GM23338 (cell line): Measurements from ENCODE around the gene ABHD10. TPM values are rescaled to one million over a fixed set of nuclear protein-coding genes. Genes with fewer than 3 reads are reported as not detected.

ENCODE experiments used
- ATAC-seq: fragments of 200-7000 bp; cut with Tn5 transposase; 3 replicates; pipeline ENCODE4 v1.9.1; 2020
- DNase-seq: peaks from one replicate; pipeline ENCODE4 v3.0.0-alpha.2; 2015; ENCODE audit warnings: low spot score
- H2AFZ ChIP-seq: fragments of 200-600 bp; sonication (generic); 2 replicates; pipeline ENCODE4 v1.8.0; 2016; ENCODE audit warnings: antibody characterized with exemption, mild to moderate bottlenecking, moderate library complexity
- H3F3A ChIP-seq: fragments of 200-600 bp; sonication (generic); replicated peaks from 2 replicates; pipeline ENCODE4 v1.8.0; 2017; ENCODE audit warnings: antibody characterized with exemption, mixed run types, low read depth
- H3K27ac ChIP-seq: fragments of 200-600 bp; sonication (generic); 2 replicates; pipeline ENCODE4 v1.6.1; 2016; ENCODE audit warnings: low read depth
- H3K27me3 ChIP-seq: fragments of 200-600 bp; sonication (generic); 2 replicates; pipeline ENCODE4 v1.8.0; 2016; ENCODE audit warnings: mild to moderate bottlenecking, mixed run types, moderate library complexity; ENCODE audit not compliant: insufficient read depth
- H3K36me3 ChIP-seq: fragments of 200-600 bp; sonication (generic); 2 replicates; pipeline ENCODE4 v1.8.0; 2016; ENCODE audit warnings: mild to moderate bottlenecking; ENCODE audit not compliant: insufficient read depth
- H3K4me1 ChIP-seq: fragments of 200-600 bp; sonication (generic); 2 replicates; pipeline ENCODE4 v1.8.0; 2016; ENCODE audit warnings: mild to moderate bottlenecking, moderate library complexity; ENCODE audit not compliant: insufficient read depth
- H3K4me2 ChIP-seq: fragments of 200-600 bp; sonication (generic); 2 replicates; pipeline ENCODE4 v1.7.1; 2017; ENCODE audit warnings: mixed run types
- H3K4me3 ChIP-seq: fragments of 200-600 bp; sonication (generic); 2 replicates; pipeline ENCODE4 v1.6.1; 2016; ENCODE audit warnings: mixed run types
- H3K79me2 ChIP-seq: fragments of 200-600 bp; sonication (generic); replicated peaks from 2 replicates; pipeline ENCODE4 v1.8.0; 2017; ENCODE audit warnings: mild to moderate bottlenecking; ENCODE audit not compliant: insufficient read depth
- H3K9me2 ChIP-seq: fragments of 200-600 bp; sonication (generic); 2 replicates; pipeline ENCODE4 v1.8.0; 2017; ENCODE audit not compliant: insufficient read depth
- H4K20me1 ChIP-seq: fragments of 200-600 bp; sonication (generic); replicated peaks from 2 replicates; pipeline ENCODE4 v1.8.0; 2017; ENCODE audit warnings: mild to moderate bottlenecking; ENCODE audit not compliant: insufficient read depth
- H3K27ac Mint-ChIP-seq: 2 replicates; pipeline ENCODE4 v1.8.0; 2020; ENCODE audit warnings: inconsistent platforms, mild to moderate bottlenecking, moderate library complexity, mixed read lengths
- H3K27me3 Mint-ChIP-seq: 3 replicates; pipeline ENCODE4 v1.8.0; 2022; ENCODE audit warnings: low read depth, mild to moderate bottlenecking, moderate library complexity, mixed read lengths, inconsistent platforms; ENCODE audit not compliant: insufficient read depth, poor library complexity
- H3K36me3 Mint-ChIP-seq: 3 replicates; pipeline ENCODE4 v1.8.0; 2021; ENCODE audit warnings: low read depth, mild to moderate bottlenecking, inconsistent platforms, moderate library complexity, mixed read lengths
- H3K4me1 Mint-ChIP-seq: 3 replicates; pipeline ENCODE4 v1.8.0; 2020; ENCODE audit warnings: mild to moderate bottlenecking, inconsistent platforms, mixed read lengths
- H3K4me3 Mint-ChIP-seq: 3 replicates; pipeline ENCODE4 v1.8.0; 2021; ENCODE audit warnings: moderate library complexity, mild to moderate bottlenecking, inconsistent platforms, mixed read lengths
- H3K9me3 Mint-ChIP-seq: 3 replicates; pipeline ENCODE4 v1.8.0; 2020; ENCODE audit warnings: moderate library complexity, mild to moderate bottlenecking, inconsistent platforms, mixed read lengths
- CREB1 ChIP-seq: fragments of 250-450 bp; sonication (Bioruptor Pico); IDR thresholded peaks from 2 replicates; pipeline ENCODE4 v1.5.0; 2020; ENCODE audit warnings: low read depth, mild to moderate bottlenecking, moderate library complexity
- EZH2 ChIP-seq: fragments of 200-600 bp; sonication (generic); IDR thresholded peaks from one replicate; pipeline ENCODE4 v1.8.0; 2017; ENCODE audit warnings: antibody characterized with exemption, mild to moderate bottlenecking, low read depth; ENCODE audit not compliant: unreplicated experiment
- EZH2phosphoT487 ChIP-seq: fragments of 200-600 bp; sonication (generic); IDR thresholded peaks from one replicate; pipeline ENCODE4 v1.8.1; 2018; ENCODE audit warnings: antibody characterized with exemption; ENCODE audit not compliant: unreplicated experiment
- JUNB ChIP-seq: IDR thresholded peaks from one replicate; pipeline ENCODE4 v1.6.1; 2016; ENCODE audit warnings: antibody characterized with exemption; ENCODE audit not compliant: unreplicated experiment
- NANOG ChIP-seq: IDR thresholded peaks from 2 replicates; pipeline ENCODE4 v1.6.1; 2016; ENCODE audit warnings: antibody characterized with exemption, borderline replicate concordance
- POLR2AphosphoS5 ChIP-seq: IDR thresholded peaks from 2 replicates; pipeline ENCODE4 v1.6.1; 2016; ENCODE audit warnings: antibody characterized with exemption, low read depth
- STAT1 ChIP-seq: IDR thresholded peaks from one replicate; pipeline ENCODE4 v1.6.1; 2016; ENCODE audit warnings: antibody characterized with exemption; ENCODE audit not compliant: unreplicated experiment
- ZNF114 ChIP-seq: fragments of 250-450 bp; sonication (Bioruptor Pico); IDR thresholded peaks from 2 replicates; pipeline ENCODE4 v1.5.0; 2020; ENCODE audit warnings: mild to moderate bottlenecking, moderate library complexity
- ZNF331 ChIP-seq: fragments of 250-450 bp; sonication (Bioruptor Pico); IDR thresholded peaks from 2 replicates; pipeline ENCODE4 v1.5.0; 2020; ENCODE audit warnings: low read depth, mild to moderate bottlenecking, moderate library complexity
- polyA plus RNA-seq: library from polyadenylated mRNA; unstranded; fragments of >200 nt; fragmentation: Nextera tagmentation; extraction: Ambion mirVana; gene quantifications from 2 replicates; pipeline ENCODE4 v1.2.1, GENCODE V29; 2016
- total RNA-seq: library from RNA; depleted of rRNA; stranded (reverse); fragments of >200 nt; shearing (Covaris generic); gene quantifications from 2 replicates; pipeline ENCODE4 v1.2.3, GENCODE V29; 2014
- TF ChIP-seq, protein P1 (sequence below): IDR thresholded peaks from 2 replicates; pipeline ENCODE4 v1.6.1; 2016; ENCODE audit warnings: antibody characterized with exemption
- TF ChIP-seq, protein P2 (sequence below): IDR thresholded peaks from one replicate; pipeline ENCODE4 v1.6.1; 2018; ENCODE audit warnings: antibody characterized with exemption; ENCODE audit not compliant: unreplicated experiment
- TF ChIP-seq, protein P3 (sequence below), 2 experiments: fragments of 200-600 bp in 1 of 2; sonication (generic) in 1 of 2; conservative IDR thresholded peaks; 2 replicates each; pipeline versions ENCODE4 v1.5.1 to v1.6.1; 2016 to 2017; ENCODE audit warnings: antibody characterized with exemption in 2 of 2, low read depth in 2 of 2, mild to moderate bottlenecking in 2 of 2, moderate library complexity in 1 of 2
- TF ChIP-seq, protein P4 (sequence below): fragments of 250-450 bp; sonication (Bioruptor Pico); IDR thresholded peaks from 2 replicates; pipeline ENCODE4 v1.5.0; 2020; ENCODE audit warnings: mild to moderate bottlenecking, moderate library complexity

Gene ABHD10
- total and polyA plus RNA-seq, 2 experiments from 2014 or later = 16.9 to 28.0 TPM

DNA sequence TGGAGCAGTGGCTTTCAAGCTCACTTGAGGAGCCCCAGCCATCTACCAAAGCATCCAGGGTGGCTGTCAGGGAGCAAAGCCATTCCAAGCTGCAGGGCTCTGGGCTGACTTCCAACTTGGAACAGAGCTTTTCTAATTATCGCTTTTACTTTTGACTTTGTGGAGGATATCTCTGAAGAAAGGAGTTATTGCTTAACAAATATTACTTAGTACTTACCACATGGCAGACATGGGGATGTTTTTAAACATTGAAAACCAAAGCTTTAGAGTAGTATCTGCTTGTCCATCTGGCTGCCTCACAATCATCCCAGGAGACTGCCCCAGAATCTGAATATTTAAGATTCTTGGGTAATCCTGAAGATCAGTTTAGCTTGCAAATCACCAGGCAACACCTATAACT is 28.8 kb downstream of the ABHD10 start:
- Mint-ChIP-seq H3K4me3 (no peak overlapping the region), H3K36me3 (peaks cover 8% of the 10 kb centered on the region; the same call in 2 of the 3 replicates), H3K9me3 (no peaks in the 10 kb centered on the region), H3K27ac (no peak overlapping the region), H3K27me3 (peaks cover 12% of the 10 kb centered on the region), H3K4me1 (no peaks in the 10 kb centered on the region; the same call in 1 of the 3 replicates)
- no peaks in the 10 kb centered on the region for H3K79me2 ChIP-seq
- H4K20me1 ChIP-seq = no peaks in the 10 kb centered on the region
- H2AFZ ChIP-seq = no peak overlapping the region
- no peak for ATAC-seq
- TF ChIP-seq JUNB (no peak), CREB1 (CRISPR knock-in tag) (no peak), POLR2AphosphoS5 (no peak), STAT1 (no peak), ZNF114 (CRISPR knock-in tag) (no peak), ZNF331 (no peak), NANOG (no peak), EZH2phosphoT487 (no peak), EZH2 (no peak)
- TF ChIP-seq, protein P1, sequence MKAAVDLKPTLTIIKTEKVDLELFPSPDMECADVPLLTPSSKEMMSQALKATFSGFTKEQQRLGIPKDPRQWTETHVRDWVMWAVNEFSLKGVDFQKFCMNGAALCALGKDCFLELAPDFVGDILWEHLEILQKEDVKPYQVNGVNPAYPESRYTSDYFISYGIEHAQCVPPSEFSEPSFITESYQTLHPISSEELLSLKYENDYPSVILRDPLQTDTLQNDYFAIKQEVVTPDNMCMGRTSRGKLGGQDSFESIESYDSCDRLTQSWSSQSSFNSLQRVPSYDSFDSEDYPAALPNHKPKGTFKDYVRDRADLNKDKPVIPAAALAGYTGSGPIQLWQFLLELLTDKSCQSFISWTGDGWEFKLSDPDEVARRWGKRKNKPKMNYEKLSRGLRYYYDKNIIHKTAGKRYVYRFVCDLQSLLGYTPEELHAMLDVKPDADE = no peak
- TF ChIP-seq, protein P2, sequence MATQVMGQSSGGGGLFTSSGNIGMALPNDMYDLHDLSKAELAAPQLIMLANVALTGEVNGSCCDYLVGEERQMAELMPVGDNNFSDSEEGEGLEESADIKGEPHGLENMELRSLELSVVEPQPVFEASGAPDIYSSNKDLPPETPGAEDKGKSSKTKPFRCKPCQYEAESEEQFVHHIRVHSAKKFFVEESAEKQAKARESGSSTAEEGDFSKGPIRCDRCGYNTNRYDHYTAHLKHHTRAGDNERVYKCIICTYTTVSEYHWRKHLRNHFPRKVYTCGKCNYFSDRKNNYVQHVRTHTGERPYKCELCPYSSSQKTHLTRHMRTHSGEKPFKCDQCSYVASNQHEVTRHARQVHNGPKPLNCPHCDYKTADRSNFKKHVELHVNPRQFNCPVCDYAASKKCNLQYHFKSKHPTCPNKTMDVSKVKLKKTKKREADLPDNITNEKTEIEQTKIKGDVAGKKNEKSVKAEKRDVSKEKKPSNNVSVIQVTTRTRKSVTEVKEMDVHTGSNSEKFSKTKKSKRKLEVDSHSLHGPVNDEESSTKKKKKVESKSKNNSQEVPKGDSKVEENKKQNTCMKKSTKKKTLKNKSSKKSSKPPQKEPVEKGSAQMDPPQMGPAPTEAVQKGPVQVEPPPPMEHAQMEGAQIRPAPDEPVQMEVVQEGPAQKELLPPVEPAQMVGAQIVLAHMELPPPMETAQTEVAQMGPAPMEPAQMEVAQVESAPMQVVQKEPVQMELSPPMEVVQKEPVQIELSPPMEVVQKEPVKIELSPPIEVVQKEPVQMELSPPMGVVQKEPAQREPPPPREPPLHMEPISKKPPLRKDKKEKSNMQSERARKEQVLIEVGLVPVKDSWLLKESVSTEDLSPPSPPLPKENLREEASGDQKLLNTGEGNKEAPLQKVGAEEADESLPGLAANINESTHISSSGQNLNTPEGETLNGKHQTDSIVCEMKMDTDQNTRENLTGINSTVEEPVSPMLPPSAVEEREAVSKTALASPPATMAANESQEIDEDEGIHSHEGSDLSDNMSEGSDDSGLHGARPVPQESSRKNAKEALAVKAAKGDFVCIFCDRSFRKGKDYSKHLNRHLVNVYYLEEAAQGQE = no peak
- TF ChIP-seq, protein P3, sequence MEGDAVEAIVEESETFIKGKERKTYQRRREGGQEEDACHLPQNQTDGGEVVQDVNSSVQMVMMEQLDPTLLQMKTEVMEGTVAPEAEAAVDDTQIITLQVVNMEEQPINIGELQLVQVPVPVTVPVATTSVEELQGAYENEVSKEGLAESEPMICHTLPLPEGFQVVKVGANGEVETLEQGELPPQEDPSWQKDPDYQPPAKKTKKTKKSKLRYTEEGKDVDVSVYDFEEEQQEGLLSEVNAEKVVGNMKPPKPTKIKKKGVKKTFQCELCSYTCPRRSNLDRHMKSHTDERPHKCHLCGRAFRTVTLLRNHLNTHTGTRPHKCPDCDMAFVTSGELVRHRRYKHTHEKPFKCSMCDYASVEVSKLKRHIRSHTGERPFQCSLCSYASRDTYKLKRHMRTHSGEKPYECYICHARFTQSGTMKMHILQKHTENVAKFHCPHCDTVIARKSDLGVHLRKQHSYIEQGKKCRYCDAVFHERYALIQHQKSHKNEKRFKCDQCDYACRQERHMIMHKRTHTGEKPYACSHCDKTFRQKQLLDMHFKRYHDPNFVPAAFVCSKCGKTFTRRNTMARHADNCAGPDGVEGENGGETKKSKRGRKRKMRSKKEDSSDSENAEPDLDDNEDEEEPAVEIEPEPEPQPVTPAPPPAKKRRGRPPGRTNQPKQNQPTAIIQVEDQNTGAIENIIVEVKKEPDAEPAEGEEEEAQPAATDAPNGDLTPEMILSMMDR (conservative IDR thresholded peaks at IDR 0.05; ENCODE audit: low read depth in 2 of 2) = no peak
- TF ChIP-seq, protein P4, sequence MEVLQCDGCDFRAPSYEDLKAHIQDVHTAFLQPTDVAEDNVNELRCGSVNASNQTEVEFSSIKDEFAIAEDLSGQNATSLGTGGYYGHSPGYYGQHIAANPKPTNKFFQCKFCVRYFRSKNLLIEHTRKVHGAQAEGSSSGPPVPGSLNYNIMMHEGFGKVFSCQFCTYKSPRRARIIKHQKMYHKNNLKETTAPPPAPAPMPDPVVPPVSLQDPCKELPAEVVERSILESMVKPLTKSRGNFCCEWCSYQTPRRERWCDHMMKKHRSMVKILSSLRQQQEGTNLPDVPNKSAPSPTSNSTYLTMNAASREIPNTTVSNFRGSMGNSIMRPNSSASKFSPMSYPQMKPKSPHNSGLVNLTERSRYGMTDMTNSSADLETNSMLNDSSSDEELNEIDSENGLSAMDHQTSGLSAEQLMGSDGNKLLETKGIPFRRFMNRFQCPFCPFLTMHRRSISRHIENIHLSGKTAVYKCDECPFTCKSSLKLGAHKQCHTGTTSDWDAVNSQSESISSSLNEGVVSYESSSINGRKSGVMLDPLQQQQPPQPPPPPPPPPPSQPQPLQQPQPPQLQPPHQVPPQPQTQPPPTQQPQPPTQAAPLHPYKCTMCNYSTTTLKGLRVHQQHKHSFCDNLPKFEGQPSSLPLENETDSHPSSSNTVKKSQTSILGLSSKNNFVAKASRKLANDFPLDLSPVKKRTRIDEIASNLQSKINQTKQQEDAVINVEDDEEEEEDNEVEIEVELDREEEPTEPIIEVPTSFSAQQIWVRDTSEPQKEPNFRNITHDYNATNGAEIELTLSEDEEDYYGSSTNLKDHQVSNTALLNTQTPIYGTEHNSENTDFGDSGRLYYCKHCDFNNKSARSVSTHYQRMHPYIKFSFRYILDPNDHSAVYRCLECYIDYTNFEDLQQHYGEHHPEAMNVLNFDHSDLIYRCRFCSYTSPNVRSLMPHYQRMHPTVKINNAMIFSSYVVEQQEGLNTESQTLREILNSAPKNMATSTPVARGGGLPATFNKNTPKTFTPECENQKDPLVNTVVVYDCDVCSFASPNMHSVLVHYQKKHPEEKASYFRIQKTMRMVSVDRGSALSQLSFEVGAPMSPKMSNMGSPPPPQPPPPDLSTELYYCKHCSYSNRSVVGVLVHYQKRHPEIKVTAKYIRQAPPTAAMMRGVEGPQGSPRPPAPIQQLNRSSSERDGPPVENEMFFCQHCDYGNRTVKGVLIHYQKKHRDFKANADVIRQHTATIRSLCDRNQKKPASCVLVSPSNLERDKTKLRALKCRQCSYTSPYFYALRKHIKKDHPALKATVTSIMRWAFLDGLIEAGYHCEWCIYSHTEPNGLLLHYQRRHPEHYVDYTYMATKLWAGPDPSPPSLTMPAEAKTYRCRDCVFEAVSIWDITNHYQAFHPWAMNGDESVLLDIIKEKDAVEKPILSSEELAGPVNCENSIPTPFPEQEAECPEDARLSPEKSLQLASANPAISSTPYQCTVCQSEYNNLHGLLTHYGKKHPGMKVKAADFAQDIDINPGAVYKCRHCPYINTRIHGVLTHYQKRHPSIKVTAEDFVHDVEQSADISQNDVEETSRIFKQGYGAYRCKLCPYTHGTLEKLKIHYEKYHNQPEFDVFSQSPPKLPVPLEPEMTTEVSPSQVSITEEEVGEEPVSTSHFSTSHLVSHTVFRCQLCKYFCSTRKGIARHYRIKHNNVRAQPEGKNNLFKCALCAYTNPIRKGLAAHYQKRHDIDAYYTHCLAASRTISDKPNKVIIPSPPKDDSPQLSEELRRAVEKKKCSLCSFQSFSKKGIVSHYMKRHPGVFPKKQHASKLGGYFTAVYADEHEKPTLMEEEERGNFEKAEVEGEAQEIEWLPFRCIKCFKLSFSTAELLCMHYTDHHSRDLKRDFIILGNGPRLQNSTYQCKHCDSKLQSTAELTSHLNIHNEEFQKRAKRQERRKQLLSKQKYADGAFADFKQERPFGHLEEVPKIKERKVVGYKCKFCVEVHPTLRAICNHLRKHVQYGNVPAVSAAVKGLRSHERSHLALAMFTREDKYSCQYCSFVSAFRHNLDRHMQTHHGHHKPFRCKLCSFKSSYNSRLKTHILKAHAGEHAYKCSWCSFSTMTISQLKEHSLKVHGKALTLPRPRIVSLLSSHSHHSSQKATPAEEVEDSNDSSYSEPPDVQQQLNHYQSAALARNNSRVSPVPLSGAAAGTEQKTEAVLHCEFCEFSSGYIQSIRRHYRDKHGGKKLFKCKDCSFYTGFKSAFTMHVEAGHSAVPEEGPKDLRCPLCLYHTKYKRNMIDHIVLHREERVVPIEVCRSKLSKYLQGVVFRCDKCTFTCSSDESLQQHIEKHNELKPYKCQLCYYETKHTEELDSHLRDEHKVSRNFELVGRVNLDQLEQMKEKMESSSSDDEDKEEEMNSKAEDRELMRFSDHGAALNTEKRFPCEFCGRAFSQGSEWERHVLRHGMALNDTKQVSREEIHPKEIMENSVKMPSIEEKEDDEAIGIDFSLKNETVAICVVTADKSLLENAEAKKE (CRISPR knock-in tag) = no peak
- no peak overlapping the region for H3K4me3 ChIP-seq
- no peaks in the 10 kb centered on the region for H3F3A ChIP-seq
- no peak overlapping the region for H3K4me2 ChIP-seq
- no peak overlapping the region for H3K27ac ChIP-seq
- H3K9me2 ChIP-seq = no peaks in the 10 kb centered on the region
- no peaks in the 10 kb centered on the region for H3K27me3 ChIP-seq
- DNase-seq = no peak
- peaks cover 5% of the 10 kb centered on the region; the same call in 1 of the 2 replicates for H3K36me3 ChIP-seq
- no peaks in the 10 kb centered on the region for H3K4me1 ChIP-seq
